Measurements from ENCODE around the gene LRRC47.
"Not testable (repeated sequence)": the region's sequence is repeated elsewhere in the genome, so short reads cannot be mapped to it uniquely, and the experiment has no call there.

LRRC47 gene

GRCh38 chr1:3814771-3815561, 18.7 kb upstream of the LRRC47 start:
- no peak for DNase-seq (ENCODE audit: low spot score)

GRCh38 chr1:3814065-3814464, 17.8 kb upstream of the LRRC47 start:
- DNase-seq (ENCODE audit: low spot score) = no peak

GRCh38 chr1:3811595-3811911, 15.3 kb upstream of the LRRC47 start:
- DNase-seq (ENCODE audit: low spot score) = no peak

GRCh38 chr1:3810149-3810761, 14.0 kb upstream of the LRRC47 start:
- not testable (repeated sequence) for DNase-seq (ENCODE audit: low spot score)

GRCh38 chr1:3809680-3810079, 13.4 kb upstream of the LRRC47 start:
- no peak for DNase-seq (ENCODE audit: low spot score)

GRCh38 chr1:3807769-3808168, 11.5 kb upstream of the LRRC47 start:
- no peak for DNase-seq (ENCODE audit: low spot score)

GRCh38 chr1:3805038-3805437, 8.7 kb upstream of the LRRC47 start:
- no peak for DNase-seq (ENCODE audit: low spot score)

GRCh38 chr1:3804627-3804944, 8.3 kb upstream of the LRRC47 start:
- DNase-seq (ENCODE audit: low spot score) = not testable (repeated sequence)

GRCh38 chr1:3803905-3804626, 7.8 kb upstream of the LRRC47 start:
- DNase-seq (ENCODE audit: low spot score) = no peak

- DNase-seq (ENCODE audit: low spot score) = not testable (repeated sequence)
Measured at GRCh38 chr1:3800795-3801194, 4.5 kb upstream of the LRRC47 start.

- no peak for DNase-seq (ENCODE audit: low spot score)
Measured at GRCh38 chr1:3799976-3800685, 3.8 kb upstream of the LRRC47 start.

GRCh38 chr1:3795453-3796214, 664 bp downstream of the LRRC47 start:
- no peak for DNase-seq (ENCODE audit: low spot score)

- no peak for DNase-seq (ENCODE audit: low spot score)
Measured at GRCh38 chr1:3790952-3791351, 5.3 kb downstream of the LRRC47 start.

GRCh38 chr1:3790500-3790923, 5.8 kb downstream of the LRRC47 start:
- DNase-seq (ENCODE audit: low spot score) = no peak

GRCh38 chr1:3789421-3790300, 6.6 kb downstream of the LRRC47 start:
- no peak for DNase-seq (ENCODE audit: low spot score)

- DNase-seq (ENCODE audit: low spot score) = no peak
Measured at GRCh38 chr1:3788756-3789420, 7.4 kb downstream of the LRRC47 start.

- DNase-seq (ENCODE audit: low spot score) = no peak
Measured at GRCh38 chr1:3787745-3788605, 8.3 kb downstream of the LRRC47 start.

- no peak for DNase-seq (ENCODE audit: low spot score)
Measured at GRCh38 chr1:3787349-3787715, 9.0 kb downstream of the LRRC47 start.

Data from D341Med (cell line).